HG03175 (cell line): Measurements from ENCODE around the gene SPRING1.
"Not testable (repeated sequence)": the region's sequence is repeated elsewhere in the genome, so short reads cannot be mapped to it uniquely, and the experiment has no call there.

Experiments used
- ATAC-seq: cut with Tn5 transposase; IDR thresholded peaks from one replicate; pipeline ENCODE4 v1.9.1; 2021; ENCODE audit warnings: mild to moderate bottlenecking, moderate library complexity; ENCODE audit not compliant: unreplicated experiment

SPRING1 gene, protein sequence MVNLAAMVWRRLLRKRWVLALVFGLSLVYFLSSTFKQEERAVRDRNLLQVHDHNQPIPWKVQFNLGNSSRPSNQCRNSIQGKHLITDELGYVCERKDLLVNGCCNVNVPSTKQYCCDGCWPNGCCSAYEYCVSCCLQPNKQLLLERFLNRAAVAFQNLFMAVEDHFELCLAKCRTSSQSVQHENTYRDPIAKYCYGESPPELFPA

DNA sequence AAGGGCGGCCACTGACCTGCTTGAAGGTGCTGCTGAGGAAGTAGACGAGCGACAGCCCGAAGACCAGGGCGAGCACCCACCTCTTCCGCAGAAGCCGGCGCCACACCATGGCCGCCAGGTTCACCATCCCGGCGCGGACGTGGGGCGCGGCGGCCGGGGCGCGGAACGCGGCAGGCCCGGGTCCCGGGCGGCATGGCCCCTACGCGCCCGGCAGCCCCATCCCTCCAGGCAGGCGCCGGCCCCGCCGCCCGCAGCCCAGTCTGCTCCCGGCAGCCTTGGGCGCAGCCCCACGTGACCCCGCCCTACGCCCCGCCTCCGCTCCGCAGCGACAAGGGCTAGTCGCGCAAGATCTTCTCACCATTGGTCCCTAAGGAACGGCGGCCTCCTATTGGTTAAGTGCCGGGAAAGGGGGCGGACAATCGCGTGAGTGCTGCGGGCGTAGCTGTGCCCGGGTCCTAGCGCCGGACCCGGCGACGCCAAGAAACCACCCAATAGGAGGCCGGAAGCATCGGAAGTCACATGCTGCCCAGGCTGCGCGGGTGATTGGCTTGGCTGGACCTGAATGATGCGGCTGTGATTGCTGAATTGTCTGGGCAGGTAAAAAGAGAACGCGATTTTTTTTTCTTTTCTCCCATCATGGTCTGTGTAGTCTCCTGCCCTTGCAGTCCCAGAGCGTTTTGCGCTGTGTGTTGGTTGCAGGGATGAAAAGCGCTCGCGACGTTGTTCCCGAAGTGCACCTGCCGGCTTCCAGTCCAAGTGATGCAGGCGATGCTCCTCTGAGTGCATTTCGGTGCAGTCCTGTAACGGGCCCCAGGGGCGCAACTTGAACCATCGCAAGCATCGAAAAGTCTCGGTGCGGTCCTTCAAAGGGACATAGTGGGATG is at the start of gene SPRING1, which contains the start of gene RNFT2:
Gene SPRING1 (minus strand): TSS at position 296 of the 884 bp plus-strand sequence. CDS start 169 bp downstream, at position 127.
Gene RNFT2 (plus strand): TSS at position 542 of the 884 bp plus-strand sequence. CDS start 2,183 bp downstream, outside the sequence.
- ATAC-seq: peak; percentile 95

DNA sequence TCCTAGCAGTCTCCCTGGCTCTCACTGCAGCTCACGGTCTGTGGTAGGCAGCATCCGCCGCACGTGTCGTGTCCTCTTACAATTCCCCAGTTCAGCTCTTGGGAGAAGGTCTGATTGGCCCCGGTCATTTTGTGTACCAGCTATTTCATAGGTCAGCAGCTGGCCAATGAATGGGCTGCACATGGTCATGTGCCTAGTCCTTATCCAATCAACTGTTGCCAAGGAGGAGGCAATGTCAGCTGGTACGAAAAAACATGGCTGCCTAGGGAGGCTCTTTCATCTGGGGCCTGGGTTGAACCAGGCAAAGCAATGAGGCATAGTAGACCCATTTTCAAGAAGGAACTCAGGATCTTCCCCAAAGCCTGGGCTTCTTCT is 46.4 kb upstream of the SPRING1 start:
- no peak for ATAC-seq

DNA sequence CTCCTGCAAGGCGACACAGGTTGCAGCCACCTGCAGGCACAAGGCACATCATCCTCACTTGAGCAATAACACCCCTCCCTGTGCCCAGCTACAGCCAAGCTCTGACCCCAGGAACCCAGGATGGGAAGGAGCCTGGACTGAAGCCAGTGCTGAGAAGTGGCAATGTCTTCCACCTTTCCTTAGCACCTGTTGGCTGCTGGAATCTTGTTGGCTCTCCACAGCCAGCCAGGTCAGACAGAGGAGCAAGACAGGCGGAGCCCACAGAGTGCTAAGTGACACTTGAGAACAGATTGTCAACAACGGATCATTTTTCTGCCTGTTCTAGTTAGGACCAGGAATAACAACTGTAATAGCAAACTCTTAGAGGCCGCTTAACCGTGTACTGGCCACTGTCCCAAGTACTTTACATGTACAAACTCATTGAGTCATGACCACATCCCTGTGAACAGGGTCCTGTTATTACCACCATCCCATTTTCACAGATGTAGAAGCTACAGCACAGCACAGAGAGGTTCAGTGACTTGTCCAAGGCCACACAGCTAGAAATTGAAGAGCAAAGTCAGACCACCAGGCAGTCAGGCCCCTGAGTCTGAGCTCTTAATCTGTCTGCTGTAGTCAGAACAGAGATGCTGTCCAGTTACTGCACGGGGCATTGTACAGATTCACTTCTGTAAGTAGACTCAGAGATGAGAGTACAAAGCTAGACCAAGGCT is 45.8 kb upstream of the SPRING1 start:
- ATAC-seq: no peak

DNA sequence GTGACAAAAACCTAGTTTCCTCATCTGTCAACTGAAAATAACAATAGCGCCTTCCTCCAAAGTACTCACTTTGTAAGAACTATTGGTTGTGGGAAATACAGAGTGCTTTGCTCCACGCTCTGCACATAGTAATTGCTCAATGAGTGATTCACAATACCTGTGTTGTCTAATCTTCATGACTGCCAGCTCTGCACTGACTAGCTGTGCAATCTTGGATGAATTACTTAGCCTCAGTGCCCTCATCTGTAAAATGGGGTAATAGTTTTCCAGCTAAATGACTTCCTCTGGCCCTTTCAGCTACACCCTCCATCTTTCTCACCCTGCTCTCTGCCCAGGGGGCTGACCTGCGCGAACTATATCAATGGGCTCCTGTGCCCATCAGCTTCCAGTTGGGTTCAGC is 43.1 kb upstream of the SPRING1 start:
- ATAC-seq: no peak

DNA sequence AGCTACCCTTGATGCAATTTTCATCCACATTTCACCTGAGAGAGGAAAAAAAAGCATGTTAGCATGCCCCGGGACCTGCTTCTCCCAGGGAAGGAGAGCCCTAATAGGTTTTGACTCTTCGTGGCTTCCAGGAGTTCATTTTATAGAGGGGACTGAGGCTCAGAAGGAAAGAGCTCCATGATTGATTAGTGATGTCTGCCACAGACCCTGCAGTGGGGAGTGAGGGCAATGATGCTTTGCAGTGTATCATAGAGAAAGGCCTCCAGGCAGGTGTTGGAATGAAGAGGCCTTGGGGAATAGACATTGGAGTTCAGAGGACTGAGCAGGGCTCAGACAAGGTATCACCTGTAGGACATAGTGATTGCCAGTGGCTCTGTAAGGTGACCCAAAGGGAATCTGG is 41.7 kb upstream of the SPRING1 start:
- ATAC-seq: no peak

DNA sequence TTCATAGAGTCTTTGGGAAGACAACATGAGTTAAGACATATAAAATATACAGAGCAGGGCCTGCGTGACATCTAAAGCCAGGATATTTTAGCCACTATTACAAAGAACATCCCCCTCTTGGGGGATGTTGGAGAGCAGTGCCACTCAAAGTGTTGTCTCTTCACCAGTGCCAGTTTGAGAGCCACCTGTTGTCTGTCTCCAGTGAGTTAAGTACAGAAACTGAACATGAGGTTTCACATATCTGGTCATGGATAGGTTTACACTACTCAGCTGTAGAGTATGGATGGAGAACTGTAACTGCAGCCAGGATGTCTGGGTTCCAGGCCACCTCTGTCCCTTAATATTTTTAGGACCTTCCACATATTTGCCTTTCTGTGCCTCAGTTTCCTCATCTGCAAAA is 39.4 kb upstream of the SPRING1 start:
- no peak for ATAC-seq

DNA sequence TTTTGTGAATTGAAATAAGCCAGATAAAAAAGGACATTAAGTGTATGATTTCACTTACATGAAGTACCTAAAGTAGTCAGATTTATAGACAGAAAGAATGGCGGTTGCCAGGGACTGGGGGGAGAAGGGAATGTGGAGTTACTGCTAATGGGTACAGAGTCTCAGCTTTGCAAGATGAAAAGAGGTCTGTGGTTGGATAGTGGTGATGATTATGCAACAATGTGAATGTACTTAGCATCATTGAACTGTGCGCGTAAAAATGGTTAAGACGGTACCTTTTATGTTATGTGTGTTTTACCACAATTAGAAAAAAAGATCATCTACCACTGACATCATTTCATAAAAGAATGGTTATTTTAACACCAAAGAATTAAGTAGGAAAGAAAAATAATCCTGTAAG is 36.2 kb upstream of the SPRING1 start:
- ATAC-seq: no peak

DNA sequence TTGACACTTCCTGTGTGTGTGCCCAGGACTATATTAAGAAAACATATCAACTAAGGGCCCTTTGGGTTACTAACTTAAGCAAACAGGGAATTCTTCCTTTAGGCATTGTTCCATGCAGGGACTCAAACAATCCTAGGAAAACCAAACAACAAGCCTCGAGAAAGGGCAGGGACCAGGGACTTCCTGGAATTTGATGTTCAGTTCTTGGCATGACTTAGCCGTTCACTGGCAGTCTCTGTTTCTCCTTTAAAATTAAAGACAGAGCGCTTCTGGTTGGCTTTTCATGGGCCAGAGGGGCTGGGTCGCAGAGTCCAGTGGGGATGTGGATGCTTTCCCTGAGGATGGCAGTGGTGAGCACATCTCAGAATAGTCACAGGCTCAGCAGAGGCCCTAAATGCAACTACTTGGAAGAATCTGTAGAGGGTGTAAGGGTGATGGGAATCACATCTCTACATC is 35.4 kb upstream of the SPRING1 start:
- ATAC-seq: no peak

DNA sequence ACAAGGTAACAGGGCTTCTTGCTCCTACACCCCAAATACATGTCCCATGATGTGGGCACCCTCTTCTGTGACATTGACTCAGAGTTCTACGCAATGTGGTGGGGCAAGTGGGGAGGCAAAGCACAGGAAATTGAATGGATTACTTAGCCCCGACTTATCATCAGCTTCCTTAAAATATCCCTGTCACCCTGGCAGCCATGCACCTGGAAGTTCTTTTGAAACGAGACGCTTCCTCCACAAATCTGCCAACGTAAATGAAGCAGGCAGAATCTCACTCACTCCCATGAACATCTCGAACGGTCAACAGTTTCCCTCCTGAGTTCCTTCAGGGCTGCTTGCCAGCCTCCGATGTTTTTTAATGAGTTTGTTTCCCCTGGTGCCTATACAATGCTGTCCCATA is 33.8 kb upstream of the SPRING1 start:
- ATAC-seq: no peak

DNA sequence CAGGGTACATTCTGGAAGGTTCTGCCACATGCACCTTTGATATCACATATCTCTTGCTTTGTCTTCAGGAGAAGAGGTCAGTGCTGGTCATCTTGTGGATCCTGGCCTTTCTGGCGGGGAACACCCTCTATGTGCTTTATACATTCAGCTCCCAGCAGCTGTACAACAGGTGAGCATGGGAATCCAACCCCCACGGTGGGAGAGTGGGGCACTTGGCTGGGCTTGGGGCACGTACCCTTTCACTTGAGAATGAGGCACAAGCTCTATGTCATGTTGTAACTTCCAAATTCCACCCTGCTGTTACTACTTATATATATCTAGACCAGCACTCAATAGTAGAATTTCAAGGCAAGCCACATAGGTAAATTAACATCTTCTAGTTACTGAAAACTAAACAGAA is 28.9 kb upstream of the SPRING1 start:
- ATAC-seq: no peak

DNA sequence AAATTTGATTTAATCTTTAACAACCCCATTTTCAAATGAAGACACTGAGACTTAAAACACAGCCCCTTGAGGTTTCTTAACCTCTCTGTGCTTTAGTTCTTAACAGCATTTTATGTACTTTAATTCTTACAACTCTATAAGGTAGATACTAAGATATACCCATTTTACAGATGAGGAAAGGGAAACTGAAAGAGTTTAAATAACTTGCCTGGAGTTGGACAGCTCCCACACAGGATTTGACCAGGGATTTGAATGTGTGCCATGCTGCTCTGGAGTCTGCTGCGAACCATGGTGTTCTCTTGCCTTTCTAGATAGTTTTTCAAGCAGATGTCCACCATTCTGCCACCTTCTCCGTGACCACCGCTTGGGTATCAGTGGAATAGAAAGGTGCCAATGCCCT is 28.4 kb upstream of the SPRING1 start:
- no peak for ATAC-seq

DNA sequence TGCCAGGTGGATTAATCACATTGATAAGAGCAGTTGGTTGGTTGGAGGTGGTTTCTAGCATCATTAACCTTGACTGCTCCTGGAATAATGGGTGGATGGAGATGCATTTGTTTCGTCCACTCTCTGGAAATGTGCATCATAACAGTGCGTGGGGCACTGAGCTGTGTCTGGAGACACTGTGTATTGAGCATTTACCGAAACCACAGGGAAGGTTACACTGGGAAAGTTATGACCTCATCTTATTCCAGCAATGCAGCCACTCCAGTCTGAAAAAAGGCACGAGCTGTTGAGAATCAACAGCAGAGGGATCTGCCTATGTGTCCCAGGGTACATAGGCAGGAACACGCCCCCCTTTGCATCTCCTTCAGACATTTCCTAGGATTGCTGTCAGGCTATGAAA is 27.4 kb upstream of the SPRING1 start:
- ATAC-seq: no peak

DNA sequence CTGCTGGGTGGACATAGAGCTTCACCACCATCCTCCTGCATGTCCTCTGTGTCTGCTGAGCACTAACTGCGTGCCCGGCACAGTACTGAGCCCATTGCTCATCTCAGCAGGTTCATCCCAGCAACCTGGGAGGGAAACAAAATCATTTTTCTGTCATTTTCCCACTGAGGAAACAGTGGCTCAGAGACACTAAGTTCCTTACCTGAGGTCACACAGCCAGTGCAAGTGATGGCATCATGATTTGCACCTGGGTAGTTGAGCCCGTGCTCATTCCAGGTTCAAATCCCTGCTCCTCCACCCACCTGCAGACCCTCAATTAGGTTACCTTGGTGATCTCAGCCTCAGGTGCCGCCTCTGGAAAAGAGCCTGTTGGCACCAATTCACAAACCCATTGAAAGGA is 23.6 kb upstream of the SPRING1 start:
- ATAC-seq: no peak

DNA sequence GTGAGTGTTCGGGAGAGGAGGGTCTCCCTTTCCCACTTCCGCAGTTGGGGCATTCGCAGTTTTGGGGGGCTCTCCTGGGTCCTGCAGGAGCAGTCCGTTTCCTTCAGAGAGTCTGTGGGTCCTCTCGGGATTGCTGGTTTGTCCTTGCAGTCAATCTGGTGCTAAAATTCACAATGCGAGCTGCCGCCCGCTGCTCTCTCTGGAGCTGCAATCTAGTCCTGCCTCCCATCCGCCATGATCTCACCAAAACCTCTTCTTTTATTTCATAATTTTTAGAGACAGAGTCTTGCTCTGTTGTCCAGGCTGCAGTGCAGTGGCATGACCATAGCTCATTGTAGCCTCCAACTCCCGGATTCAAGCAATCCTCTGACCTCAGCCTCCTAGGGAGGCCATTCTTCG is 22.8 kb upstream of the SPRING1 start:
- no peak for ATAC-seq

DNA sequence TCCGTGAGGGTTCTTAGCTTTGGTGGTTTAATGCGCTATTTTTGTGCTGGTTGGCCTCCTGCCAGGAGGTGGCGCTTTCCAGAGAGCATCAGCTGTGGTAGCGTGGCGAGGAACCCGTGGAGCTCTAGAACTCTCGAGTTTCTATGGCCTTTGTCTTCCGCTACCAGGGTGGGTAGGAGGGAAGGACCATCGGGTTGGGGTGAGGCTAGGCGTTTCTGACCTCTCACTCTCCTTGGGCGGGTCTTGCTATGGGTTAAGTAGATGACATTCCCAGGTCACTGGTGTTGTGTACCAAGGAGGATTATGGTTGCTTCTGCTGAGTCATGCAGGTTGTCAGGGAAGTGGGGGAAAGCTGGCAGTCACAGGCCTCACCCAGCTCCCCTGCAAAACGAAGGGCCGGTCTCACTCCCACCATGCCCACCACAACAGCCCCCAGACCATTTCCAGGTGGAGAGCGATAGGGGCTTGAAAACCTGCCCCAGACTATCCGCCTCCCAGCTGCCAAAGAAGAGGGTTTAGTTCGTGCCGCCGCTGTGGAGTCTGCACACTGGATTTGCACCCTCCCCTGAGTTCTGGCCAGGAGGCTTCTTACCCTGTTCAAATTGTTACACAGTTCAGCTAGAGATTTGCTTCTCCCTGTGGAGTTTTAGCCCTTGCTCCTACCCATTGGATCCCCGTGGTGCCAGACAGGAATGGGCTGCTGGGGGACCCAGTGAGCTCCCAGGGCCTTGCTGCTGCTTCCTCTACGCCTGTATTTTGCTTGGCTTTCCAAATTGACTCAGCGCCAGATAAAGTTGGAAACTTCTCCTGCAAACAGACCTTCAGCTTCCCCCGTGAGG is 22.1 kb upstream of the SPRING1 start:
- no peak for ATAC-seq

DNA sequence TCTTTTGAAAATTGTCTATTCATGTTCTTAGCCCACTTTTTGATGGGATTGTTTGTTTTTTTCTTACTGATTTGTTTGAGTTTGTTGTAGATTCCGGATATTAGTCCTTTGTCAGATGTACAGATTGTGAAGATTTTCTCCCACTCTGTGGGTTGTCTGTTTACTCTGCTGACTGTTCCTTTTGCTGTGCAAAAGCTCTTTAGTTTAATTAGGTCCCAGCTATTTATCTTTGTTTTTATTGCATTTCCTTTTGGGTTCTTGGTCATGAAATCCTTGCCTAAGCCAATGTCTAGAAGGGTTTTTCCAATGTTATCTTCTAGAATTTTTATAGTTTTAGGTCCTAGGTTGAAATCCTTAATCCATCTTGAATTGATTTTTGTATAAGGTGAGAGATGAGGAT is 16.9 kb upstream of the SPRING1 start:
- not testable (repeated sequence) for ATAC-seq

DNA sequence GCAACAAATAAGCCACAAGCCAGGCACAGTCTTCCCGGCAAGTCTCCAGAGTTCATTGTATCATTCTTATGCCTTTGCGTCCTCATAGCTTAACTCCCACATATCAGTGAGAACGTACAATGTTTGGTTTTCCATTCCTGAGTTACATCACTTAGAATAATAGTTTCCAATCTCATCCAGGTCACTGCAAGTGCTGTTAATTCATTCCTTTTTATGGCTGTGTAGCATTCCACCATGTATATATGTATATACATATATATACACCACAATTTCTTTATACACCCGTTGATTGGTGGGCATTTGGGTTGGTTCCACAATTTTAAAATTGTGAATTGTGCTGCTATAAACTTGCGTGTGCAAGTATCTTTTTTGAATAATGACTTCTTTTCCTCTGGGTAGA is 16.2 kb upstream of the SPRING1 start:
- ATAC-seq: not testable (repeated sequence)

DNA sequence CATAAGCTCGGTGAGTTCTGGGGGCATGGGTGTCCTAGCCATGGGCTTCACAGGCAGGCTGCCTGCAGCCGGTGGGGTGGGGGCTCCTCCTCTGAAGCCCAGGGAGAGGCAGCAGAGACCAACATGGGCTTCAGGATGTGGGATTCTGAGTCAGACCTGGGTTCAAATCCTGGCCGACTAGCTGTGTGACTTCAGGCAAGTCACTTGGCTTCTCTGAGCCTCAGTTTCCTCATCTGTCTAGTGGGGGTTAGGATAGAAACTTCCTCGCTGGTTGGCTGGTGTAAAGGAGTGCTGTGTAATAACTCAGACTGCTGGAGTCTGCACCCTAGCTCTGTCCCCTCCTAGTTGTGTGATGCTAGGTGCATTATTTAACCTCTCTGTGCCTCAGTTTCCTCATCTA is 12.4 kb upstream of the SPRING1 start:
- ATAC-seq: no peak

DNA sequence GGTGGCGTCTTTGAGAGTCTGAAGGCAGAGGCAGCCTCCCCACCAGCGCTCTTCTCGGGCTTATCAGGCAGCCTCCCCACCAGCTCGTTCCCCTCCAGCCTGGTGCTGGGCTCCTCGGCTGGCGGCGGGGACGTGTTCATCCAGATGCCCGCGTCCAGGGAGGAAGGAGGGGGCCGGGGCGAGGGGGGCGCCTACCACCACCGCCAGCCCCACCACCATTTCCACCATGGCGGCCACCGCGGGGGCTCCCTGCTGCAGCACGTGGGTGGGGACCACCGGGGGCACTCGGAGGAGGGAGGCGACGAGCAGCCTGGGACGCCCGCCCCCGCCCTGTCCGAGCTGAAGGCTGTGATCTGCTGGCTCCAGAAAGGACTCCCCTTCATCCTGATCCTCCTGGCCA is 12.0 kb upstream of the SPRING1 start:
- ATAC-seq: no peak

DNA sequence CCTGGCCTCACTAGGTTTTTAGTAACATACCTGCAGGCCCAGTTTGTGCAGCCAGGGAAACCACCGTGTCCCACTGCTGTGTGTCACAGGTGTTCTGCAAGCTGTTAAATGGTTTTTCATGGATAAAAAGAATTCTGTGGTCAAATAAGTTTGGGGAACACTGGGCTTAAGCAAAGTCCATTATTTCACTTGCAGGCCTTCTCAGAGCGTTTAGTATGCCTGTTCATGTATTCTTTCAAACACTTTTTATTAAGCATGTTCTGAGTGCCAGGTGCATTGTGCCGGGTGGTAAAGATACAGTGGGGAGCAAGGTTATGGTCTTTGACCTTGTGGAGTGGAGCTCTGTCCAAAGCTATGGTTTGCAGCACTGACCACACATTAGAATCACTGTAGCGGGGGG is 7.7 kb upstream of the SPRING1 start:
- no peak for ATAC-seq

DNA sequence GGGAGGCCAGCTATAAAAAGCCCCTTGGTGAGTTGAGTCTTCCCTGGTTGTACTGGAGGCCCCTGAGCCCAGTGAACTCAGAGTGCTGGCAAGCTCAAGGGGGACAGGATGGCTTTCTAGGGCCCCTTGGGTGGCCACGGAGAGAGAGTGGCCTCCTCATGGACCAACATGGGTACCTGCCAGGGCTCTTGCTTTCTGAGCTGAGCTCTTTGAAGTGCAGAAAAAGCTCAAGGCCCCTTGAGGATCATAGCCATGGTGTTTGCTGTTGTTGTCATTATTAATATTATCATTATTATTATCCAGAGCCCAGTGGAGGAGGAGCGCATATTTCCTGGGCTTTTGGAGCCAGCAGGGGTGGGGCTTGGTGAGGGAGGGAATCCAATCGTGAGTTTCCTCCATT is 6.9 kb upstream of the SPRING1 start:
- no peak for ATAC-seq
